ENCODE measurements around the gene PIGQ. TPM values are rescaled to one million over a fixed set of nuclear protein-coding genes. Genes with fewer than 3 reads are reported as not detected.
A peak's percentile ranks its signal among the peaks of the same experiment; 100 is the strongest.

The PIGQ gene
- total RNA-seq, 1 donor = 22.0 TPM

GRCh38 chr16:610513-611381 lies 41.0 kb downstream of the PIGQ start:
- H3K4me3 ChIP-seq (ENCODE audit: low read depth, low read length) = no peak overlapping the region
- DNase-seq (ENCODE audit: low read depth) = no peak
- TF ChIP-seq CTCF (IDR thresholded peaks at IDR 0.05; ENCODE audit: insufficient read depth, low read depth, low read length) = peak; percentile 69

DNA sequence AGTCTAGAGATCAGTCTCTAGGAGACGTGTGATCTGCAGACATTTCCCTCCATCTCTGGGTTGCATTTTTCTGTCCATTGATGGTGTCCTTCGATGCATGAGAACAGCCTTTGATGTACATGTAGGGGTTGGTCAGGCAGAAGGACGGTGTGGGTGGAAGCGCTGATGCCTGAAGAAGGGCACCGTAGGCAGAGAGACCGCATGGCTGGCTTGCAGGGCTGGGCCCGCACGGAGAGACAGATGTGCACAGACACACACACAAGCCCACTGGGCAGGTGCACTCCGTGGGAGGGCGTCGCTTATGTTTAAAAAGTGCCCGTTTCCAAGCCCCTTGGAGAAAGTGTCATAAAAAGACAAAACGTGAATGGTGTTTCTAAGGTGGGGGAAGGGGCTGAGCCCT lies 45.4 kb downstream of the PIGQ start:
- H3K4me3 ChIP-seq (ENCODE audit: low read depth, low read length) = no peak overlapping the region
- no peak for TF ChIP-seq CTCF (IDR thresholded peaks at IDR 0.05; ENCODE audit: insufficient read depth, low read depth, low read length)
- DNase-seq (ENCODE audit: low read depth) = no peak

DNA sequence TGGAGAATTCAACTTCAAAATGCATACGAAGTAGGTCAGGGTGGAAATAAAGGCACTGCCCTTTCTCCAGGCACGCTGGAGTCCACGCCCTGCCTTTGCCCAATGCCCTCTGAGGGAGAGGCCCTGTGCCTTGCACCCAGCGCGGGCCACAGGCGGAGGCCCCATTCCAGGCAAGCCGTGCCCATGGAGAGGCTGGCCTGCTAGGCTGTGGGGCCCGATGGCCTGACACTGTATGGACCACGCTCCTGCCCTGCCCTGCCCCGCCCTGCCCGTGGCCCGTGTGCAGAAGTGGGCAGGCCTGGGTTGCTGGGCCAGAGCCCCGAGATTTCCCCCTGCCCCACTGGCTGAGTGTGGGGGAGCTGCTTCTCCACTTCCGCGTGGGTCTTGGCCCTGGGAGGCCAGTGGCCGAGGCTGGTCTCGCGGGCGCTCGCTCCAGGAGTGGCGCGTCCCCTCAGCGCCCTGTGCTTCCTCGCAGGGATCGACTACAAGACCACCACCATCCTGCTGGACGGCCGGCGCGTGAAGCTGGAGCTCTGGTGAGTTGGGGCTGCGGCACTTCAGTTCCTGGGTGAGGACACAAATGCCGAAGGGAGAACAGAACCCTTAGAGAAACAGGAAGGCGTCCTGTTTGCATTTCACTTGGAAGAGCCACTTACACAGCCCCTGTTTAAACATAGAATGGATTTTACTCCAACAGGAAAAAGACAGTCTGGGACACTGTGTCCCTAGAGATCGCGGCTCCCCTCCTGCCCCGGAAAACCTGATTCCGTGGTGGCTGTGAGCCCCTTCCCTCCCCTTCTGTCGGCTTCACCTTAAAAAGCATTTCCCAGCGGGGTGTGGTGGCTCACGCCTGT lies 47.2 kb downstream of the PIGQ start:
- no peak for DNase-seq (ENCODE audit: low read depth)
- no peak for TF ChIP-seq CTCF (IDR thresholded peaks at IDR 0.05; ENCODE audit: insufficient read depth, low read depth, low read length)
- H3K4me3 ChIP-seq (ENCODE audit: low read depth, low read length) = no peak overlapping the region

- H3K4me3 ChIP-seq (ENCODE audit: low read depth, low read length) = no peak overlapping the region
- no peak for DNase-seq (ENCODE audit: low read depth)
- TF ChIP-seq CTCF (IDR thresholded peaks at IDR 0.05; ENCODE audit: insufficient read depth, low read depth, low read length) = no peak
Observed at GRCh38 chr16:617855-618254, 48.1 kb downstream of the PIGQ start.

DNA sequence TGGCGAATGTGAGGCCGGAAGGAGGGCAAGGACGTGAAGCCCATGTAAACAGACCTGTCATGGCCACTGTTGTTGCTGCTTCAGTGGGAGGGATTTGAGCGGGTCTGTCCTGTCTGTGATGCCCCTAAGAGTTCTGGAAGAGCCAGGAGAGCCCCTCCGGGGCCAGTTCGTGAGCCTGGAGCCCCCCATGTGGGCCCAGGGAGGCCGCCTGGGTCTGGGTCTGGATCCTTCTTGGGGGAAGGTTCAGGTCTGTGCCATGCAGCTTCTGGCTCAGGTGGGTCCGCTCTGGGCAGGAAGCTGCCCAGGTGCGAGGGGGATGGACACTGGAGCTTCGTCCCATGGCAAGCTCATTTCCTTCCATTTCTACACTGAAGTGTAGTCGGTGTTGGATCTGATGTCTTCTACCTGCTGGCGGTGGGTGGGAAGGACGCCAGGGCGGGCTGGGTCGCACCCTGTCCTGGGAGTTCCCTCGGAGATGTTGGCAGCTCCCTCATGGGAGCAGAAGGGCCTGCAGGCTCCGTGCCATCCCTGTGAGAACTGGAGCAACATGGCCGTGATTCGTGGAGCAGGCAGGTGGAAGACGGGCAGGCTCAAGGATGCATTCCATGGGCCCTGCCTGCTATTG lies 49.8 kb downstream of the PIGQ start:
- no peak for DNase-seq (ENCODE audit: low read depth)
- no peak for TF ChIP-seq CTCF (IDR thresholded peaks at IDR 0.05; ENCODE audit: insufficient read depth, low read depth, low read length)
- no peak overlapping the region for H3K4me3 ChIP-seq (ENCODE audit: low read depth, low read length)

GRCh38 chr16:620700-621525 lies 51.1 kb downstream of the PIGQ start:
- DNase-seq (ENCODE audit: low read depth) = no peak
- H3K4me3 ChIP-seq (ENCODE audit: low read depth, low read length) = no peak overlapping the region
- TF ChIP-seq CTCF (IDR thresholded peaks at IDR 0.05; ENCODE audit: insufficient read depth, low read depth, low read length) = no peak

Data from fibroblast of villous mesenchyme (primary cell).